Measurements from ENCODE around the gene BDKRB2.

BDKRB2 gene

DNA sequence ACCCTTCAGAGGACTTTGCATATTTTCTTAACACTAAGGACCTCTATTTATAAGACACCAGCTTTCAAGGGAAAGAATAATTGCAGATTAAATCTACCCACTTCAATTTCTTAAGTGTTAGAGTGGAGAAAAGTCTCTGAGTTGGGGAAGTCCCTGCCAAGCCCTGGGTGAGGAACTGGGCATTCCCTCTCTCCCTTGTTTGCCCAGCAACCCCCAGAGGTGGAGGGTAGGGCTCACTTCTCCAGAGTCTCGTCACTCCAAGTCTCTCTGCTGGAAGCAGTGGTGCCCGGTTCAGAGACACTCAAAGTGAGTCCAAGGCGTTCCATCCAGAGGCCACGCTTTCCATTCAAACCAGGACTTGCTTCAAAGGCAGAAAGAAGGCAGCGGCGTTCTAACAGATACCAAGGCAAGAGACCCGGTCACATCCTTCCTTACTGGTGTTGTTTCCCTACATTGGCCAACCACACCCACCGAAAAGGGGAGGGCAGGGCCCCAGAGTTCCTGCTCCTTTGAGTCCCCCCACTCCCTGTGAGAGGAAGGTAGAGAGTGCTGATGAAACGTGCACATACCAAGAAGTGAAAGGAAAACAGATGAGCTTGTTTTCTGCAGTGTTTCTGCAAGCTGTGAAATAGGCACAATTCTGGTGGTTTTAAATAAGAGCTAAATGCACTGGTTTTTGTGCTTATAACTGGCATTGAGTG, 6.1 kb upstream of the BDKRB2 start:
- no peak for DNase-seq

DNA sequence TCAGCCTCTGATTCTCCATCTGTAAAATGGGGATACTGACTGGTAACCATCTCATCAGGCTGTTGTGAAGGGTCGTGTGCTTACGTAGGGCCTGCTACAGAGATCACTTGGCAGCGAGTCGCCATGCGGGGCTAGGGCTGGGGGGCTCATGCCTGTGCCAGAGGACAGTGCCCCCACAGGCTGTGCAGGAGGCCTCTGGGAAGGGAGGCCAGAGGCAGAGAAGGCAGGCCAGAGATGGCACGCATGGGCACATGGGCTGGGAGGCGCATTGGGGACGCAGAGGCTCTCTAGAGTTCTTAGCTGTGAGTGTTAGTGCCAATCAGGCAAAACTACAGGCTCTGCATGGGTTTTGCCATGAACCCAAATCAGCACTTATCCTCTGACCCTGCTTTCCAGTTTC, 3.5 kb upstream of the BDKRB2 start:
- no peak for DNase-seq

DNA sequence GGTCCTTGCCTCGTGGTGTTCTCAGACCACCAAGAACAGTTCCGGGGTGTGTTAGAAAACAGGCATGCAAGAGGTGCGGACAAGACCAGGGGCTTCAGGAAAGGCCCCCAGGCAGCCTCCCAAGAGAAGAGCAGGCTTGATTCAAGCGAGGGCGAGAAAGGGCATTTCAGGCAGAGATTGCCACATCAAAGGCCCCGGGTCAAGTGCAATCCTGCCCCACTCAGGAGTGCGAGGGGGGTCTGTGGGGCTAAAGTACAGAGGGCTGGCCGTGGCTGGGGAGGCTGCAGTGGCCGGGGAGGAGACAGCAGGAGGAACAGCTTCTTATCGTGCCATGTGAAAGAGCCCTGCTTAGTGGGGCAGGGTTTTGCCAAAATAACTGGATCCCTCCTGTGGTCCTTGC, 2.7 kb upstream of the BDKRB2 start:
- no peak for DNase-seq

DNA sequence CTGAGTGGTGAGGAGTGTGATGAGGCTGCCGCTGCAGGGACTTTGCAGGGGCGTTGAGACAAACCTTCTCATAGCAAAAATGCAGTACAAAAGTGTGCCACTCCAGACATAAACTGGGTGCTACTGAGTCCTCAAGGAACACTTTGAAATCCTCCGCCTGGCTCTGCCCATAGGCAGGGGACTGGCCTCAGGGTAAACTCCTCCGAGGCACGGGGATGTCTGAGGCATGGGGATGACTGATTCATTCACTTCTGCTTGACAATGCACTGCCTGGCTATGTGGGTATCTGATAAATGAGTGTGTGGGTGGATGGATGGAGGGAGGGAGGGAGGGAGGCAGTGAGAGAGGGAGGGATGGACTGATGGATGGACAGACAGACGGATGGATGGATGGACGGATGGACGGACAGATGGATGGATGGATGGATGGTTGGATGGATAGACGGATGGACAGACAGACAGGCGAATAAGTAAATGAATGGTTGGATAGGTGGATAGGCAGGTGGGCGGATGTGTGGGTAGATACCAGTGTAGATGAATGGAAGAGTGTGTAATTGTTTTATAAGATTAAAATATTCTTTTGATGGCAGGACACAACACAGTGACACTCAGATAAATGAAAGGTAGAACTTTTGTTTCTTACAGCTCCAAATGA, 2.1 kb upstream of the BDKRB2 start:
- DNase-seq, result no peak

DNA sequence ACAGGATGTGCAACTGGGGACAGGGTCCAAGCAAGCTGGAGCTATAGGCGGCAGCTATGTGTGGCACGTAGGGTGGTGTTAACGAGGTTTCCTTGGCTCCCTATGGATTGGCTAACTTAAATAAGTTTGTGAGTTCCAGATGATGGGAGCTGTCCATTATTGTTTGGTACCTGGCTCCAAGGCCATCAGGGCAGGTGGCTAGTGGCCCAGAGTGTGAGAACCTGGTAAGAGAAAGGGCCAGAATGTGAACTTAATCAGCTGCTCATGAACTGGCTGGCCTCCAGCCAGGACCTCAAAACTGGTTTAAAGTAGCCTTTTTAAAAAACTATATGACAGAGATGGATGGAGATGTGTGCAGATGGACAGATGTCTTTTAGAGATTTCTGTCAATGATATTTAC, 1.5 kb upstream of the BDKRB2 start:
- DNase-seq, result no peak

DNA sequence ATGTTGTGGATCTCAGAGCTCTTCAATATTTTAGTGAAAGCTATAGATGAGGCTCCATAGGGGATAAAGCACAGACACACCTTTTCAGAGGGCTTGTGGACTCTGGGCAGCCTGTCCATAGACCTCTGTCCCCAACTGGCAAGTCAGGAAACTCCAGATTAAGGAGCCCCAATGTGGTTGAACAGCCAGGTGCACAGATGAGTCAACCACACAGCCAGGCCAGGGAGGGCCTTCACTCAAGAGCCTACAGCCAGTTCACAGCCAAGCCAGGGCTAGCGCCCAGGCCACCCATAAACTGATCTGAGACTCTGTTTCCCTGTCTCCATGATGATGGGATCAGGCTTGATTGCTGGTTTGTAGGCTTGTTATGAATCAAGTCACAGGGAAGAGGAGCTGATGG, 1.0 kb upstream of the BDKRB2 start:
- no peak for DNase-seq

DNA sequence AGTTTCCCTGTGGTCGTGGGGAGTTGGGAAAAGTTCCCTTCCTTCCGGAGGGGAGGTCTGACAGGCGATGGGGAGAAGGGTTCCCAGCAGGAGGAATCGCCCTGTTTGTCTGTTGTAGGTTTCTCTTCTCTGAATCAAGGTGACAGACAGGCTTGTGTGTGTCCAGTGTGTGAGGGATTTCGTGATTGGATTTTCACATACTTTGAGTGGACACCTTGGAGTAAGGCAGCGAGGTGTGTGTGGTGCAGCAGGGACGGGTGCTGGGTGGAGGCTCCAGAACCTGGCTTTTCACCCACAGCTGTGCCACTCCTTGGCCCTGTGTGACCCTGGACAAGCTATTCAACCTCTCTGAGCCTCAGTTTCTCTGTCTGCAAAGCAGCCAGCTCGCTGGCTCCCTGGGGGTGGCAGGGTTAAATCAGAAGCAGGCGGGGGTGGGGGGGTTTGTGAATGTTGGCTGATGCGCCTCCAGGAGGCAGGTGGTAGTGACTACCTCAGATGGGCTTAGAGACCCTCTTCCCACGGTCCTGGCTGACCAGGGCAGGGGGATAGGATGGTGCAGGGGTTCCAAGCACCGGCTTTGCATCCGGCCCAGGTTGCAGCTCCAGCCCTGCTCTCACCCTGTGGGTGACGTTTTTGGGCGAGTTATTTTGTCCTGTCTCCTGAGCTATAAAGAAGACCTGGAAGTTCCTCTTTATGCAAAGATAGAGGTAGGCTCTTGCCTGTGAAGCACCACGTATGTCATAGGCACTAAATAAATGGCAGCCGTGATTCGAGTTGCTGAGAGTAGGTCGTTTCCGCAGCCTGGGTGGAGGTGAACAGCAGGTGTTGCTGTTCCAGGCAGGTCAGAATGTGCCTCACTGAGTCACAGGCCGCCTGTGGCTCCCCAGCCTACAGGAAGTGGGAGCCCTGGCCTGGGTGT, 679 bp downstream of the BDKRB2 start:
- no peak for DNase-seq

DNA sequence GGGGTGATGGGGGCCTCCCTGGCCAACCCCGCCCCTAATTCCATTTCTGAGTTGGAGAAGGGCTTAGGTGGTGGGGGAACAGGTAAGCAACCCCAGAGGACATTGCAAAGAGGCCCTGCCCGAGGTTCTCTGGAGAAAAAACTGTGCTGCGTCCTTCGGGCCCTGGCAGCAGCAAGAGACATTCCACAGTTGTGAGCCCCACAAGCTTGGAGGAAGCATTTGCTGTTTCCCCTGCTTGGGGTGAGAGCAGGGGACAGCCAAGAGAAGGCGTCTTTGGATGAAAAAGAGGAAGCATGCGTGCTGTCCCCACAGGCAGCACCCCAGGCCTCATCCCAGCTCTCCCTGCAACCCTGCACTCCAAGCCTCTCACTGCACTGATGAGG, 1.3 kb downstream of the BDKRB2 start:
- DNase-seq, result no peak

DNA sequence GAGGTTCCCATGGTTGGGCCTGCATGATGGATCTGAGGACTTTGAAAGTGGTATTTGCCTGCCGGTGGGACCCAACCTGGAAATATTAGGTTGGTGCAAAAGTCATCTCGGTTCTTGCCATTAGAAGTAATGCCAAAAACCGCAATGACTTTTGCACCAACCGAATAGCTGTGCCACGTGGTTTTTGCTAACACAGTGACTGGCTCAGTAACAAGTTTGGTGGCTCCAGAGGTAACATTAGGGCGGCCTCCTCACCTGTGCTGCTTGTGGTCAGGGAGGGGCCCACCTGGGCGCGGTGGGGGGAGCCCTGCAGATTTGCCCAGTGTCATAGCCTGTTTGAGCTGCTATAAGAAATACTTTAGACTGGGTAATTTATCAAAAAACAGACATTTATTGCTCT, 1.8 kb downstream of the BDKRB2 start:
- DNase-seq, result no peak

DNA sequence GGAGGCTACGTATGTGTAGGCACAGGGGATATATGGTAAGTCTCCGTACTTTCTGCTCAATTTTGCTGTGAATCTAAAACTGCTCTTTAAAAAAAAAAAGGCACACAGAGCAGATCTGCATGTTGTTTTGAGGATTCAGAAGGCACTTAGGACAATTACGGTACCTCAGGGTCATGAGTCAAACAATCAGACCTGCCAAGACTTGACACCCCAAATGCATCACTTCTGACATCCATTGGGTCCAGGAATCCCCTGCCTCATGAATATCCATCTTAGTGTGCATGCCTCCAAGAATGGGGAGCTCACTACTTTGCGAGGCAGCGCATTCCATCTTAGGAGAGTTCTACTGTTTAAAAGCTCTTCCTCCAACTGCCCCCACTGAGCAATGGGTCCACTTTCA, 3.0 kb downstream of the BDKRB2 start:
- no peak for DNase-seq

DNA sequence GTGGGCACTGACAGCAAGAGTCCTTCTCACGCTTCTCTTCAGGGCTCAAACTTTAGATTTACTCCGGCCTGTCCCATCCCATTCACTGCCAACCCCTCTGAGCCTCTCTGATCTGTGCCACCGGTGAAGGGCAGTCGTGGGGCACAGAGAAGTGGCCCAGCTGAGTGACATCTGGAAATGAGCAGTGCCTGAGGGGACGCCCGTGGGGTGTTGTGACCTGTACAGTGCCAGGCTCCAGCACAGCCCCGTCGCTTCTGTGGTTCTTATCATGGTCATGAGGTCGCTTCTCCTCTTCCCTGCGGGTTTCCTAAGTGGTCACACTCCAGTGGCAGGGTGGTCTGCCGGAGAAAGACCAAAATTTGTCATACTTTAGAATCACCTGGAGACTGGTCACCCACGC, 4.1 kb downstream of the BDKRB2 start:
- no peak for DNase-seq

DNA sequence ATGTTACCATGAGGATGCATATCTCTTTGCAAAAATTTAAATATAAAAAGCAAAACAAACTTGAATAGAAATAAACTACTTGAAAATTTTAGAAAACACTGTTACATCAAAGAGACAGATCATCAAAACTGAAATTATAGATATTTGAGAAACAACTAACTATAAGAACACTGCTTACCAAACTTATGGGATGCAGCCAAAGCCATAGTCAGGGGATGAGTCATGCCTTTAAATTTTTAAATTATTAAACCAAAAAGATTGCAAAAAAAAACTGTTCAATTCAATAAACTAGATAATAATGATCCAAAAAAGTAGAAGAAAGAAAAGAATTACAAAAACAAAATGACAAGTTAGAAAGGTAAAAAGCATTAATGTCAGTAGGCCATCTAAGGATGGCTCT, 7.5 kb downstream of the BDKRB2 start:
- DNase-seq, result no peak

DNA sequence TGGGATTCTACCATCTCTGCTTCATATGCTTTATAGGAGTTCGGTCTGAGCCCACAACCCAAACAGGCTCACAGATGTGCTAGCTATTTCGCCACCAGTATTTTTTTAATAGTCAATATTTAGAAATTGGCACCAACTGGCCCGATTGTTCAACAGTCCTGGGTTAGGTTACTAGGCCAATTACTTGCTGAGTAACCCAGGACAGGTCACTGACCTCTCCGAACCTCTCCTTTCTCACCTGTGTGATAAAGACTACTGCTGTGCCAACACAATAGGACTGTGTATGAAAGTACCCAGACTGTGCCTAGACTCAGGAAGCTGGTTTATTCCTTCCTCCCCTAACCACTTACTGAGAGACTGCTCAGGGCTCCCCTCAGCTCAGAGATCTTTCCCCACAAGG, 8.3 kb downstream of the BDKRB2 start:
- DNase-seq, result no peak

DNA sequence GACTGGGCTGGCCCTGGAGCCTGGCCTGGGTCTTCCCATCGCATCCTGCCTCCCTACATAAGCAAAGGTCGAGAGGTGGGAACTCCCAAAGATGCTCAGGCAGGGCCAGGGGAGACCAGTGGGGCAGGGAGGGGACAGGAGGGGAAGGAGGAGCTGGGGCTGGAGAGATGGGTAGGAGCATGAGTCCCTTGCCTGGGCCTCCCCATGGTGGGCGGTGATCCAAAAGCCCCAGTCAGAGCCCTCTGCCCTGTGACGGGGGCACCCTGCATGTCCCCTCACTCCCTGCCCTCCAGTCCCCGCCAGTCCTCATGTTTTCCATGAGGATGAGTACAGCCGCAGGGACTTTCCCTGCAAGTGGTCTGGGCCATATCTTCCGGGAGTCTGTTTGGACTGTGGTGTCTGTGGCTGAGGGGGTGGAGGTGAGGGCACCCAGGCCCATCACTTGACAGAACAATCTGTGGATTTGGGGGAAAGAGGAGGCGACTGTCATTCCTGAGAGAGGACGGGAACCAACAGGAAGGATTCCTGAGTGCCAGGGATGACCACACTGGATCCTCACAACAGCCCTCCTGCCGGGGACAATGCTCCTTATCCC, 9.3 kb downstream of the BDKRB2 start:
- DNase-seq, result no peak

DNA sequence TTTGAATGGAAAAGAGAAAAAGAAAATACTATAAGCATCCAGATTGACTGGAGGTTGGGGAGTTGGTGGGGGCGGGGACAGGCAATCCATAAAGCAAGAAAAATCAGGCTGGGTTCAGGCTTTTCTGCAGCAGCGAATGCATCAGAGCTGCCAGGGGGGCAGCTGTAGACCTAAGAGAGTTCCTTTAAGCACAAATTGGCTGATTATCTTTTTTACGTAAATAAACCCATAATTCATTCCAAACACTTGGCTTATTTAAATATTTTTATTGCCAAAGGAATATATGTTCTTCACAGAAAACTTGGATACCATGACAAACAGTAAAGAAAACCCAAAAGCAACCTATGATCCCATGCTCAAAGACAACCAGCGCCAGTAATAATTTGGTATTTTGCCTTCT, 10.2 kb downstream of the BDKRB2 start:
- DNase-seq, result no peak

DNA sequence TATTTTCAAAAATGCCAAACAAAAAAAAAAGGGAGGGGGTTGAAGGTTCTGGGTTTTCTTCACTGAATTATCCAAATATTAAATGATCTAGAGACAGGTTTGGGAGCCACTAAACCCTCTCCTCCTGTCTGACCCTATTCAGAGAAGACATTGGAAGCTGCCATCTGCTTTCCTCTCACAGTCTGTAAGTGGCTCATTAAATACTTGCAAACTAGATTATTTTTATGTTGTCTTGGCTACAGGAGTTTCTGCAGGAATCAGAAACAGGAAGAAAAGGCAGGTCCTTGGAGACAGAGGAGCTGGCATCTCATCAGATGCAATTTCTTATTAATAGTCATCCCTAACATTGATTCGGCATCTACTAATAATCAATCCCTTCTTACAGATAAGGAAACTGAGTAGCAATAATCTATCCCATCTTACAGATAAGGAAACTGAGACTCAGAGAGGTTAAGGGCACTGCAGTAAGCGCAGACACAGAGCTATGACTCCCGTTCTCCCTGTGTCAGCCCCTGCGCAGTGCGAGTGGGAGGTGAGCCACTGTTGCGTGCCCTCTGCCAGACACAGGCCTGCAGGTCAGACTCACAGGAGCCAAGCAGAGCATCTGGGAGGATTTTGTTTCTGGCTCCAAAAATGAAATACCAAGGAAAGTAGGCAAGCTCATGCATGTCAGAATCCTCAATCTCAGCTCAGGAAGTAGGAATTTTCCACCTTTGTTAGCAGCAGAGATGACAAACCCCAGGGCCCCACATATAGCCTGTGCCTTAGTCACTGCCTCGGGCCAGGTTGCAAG, 11.0 kb downstream of the BDKRB2 start:
- no peak for DNase-seq

DNA sequence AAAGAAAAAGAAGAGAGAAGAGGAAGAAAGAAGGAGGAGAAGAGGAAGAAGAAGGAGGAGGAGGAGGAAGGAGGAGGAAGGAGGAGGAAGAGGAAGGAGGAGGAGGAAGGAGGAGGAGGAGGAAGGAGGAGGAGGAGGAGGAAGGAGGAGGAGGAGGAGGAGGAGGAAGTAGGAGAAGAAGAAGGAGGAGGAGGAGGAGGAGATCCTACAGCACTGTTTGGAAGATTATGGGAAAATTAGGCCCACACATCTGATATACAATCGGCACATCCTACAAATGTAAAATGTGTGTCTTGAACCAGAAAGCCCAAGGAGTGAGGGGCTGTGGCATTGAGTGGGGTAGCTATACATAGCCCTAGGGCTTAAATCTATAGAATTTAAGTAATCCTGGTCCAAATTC, 12.0 kb downstream of the BDKRB2 start:
- DNase-seq, result no peak

DNA sequence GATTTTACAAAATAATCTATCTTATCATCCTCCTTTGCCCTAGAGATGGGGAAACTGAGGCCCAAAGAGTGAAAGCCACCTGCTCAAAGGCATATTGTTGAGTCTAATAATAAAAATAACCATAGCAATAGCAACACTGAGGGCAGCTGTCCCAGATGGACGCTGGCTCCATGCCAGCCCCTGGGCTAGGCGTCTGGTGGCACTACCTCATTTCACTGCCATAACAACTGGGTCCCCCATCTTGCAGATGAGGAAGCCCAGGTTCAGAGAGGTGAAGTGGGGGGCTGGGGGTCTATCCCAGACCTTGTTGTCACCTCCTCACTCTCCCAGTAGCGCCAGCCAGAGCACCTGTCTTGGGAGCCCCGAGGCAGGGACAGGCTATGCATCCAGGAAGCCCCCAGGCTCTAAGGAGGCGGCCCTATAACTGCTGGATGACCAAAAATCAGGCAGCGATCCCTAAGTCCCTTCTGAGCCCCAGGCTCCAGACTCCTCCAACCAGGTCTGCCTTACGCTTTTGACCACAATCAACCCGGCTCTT, 12.8 kb downstream of the BDKRB2 start:
- no peak for DNase-seq

DNA sequence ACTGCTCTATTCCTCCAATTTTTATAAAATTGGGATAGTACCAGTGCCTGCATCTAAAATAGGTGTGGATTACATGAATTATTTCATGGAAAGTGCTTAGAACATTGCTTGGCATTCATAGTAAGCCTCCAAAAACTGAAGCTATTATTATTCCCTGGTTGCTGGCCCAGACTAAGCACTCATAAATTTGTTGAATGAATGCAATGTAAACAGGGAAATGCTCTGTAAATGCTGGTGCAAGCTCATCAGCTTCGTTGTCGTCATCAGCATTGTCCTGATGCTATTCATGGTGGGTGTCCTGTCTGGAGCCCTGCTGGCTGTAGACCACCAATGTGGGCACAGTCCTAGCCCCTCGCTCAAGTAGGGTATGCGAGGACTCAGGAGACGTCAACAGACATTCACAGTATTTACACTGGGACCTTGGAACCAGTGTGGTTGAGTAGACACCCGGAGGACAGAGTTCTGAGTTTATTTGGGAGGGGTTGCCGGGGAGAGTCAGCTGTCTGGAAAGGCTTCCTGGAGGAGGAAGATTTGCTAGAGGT, 16.5 kb downstream of the BDKRB2 start:
- no peak for DNase-seq

DNA sequence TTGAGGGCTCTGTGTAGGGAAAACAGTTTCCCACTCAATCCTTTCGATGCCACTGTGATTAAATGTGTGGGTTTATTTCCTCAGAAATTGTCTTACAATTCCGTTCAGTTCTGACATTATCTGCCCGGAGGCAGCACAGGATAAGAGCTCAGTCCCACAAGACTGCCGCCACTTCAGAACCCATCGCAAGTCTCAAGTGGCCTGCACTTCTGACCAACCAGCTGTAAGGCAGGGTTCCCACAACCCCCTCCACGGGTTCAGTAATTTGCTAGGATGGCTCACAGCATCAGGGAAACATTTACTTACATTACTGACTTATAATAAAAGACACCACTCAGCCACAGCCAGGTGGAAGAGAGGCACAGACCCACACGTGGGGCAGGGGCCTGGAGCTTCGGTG, 17.2 kb downstream of the BDKRB2 start:
- DNase-seq, result no peak

DNA sequence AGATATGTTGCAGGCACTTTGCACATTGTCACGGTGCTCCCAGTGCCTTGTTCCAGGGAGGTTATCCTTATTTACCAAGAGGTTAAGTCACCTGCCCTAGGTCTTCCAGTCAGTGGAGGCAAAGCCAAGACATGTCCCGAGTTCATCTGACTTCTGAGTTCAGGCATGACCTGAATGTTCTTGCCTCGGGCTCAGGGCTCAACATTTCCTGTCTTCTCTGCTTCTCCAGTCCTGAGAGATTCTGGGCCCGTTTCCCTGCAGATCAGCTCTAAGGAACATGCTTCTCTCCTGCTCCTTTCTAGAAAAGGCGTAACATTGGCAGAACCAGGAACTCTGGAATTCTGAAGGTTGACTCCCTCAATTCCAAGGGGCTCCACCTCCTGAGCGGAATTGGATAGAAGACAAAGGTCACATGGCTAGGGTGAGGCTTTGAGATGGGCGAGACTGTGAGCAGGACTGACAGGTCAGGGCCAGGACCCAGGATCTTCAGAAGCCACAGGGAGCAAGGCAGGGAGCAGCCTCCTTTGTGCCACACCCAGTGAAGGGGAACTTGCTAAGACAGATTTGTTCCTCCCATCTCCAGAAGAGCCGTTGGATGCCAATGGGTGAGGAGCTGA, 19.9 kb downstream of the BDKRB2 start:
- DNase-seq, result no peak
